GM12875 (cell line): Measurements from ENCODE around the gene NDUFB11.

Experiments
- H3K4me3 ChIP-seq: one replicate; pipeline ENCODE4 v1.5.1; 2011; ENCODE audit warnings: low read depth, low read length, control low read depth
- TF ChIP-seq, protein P1 (sequence below): IDR thresholded peaks from 2 replicates; pipeline ENCODE4 v1.5.1; 2011; ENCODE audit warnings: low read depth, mild to moderate bottlenecking, control low read depth, inconsistent platforms, low read length, moderate library complexity, borderline replicate concordance; ENCODE audit not compliant: insufficient read depth

Gene NDUFB11

DNA sequence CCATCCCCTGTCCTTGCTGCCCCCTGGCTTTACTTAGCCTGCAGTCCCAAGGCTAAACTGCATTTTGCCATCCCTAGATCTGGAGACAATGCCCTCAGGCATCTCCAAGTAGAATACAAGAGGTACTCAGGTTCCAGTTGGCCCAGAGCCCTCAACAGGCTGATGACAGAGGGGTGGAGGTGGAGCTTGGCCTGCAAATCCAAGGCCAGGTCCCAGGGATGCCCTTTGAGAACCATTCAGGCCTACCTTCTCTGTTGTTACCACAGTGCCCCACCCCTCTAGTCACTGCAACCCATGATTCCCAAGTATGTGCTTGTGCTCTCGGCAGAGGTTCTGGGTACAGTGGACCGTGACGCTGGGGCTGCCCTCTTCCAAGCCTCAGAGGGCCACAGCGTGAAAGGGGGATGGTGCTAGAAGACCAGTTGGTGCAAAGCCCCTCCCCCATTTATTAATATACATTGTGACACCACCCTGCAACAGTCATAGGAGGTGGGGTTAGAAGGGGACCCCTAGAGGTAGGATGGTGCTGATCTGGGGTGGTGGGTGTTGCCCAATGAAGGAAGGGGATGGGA lies 42.7 kb upstream of the NDUFB11 start:
- TF ChIP-seq, protein P1, sequence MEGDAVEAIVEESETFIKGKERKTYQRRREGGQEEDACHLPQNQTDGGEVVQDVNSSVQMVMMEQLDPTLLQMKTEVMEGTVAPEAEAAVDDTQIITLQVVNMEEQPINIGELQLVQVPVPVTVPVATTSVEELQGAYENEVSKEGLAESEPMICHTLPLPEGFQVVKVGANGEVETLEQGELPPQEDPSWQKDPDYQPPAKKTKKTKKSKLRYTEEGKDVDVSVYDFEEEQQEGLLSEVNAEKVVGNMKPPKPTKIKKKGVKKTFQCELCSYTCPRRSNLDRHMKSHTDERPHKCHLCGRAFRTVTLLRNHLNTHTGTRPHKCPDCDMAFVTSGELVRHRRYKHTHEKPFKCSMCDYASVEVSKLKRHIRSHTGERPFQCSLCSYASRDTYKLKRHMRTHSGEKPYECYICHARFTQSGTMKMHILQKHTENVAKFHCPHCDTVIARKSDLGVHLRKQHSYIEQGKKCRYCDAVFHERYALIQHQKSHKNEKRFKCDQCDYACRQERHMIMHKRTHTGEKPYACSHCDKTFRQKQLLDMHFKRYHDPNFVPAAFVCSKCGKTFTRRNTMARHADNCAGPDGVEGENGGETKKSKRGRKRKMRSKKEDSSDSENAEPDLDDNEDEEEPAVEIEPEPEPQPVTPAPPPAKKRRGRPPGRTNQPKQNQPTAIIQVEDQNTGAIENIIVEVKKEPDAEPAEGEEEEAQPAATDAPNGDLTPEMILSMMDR, result no peak
- H3K4me3 ChIP-seq, result no peak overlapping the region

- H3K4me3 ChIP-seq, result no peak overlapping the region
- TF ChIP-seq, protein P1, result no peak
These were observed 41.7 kb upstream of the NDUFB11 start for GRCh38 chrX:47186096-47186740.

DNA sequence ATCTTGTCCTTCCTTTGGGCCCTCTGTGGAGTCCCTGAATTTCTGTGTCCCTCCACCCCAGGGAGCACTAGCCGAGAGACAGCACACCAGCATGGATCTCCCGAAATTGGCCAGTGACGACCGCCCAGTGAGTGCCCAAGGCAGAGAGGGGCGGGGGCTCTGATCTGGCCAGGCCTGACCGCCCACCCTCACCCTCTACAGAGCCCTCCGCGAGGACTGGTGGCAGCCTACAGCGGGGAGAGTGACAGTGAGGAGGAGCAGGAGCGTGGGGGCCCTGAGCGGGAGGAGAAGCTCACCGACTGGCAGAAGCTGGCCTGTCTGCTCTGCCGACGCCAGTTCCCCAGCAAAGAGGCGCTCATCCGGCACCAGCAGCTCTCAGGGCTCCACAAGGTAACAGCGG lies 40.7 kb upstream of the NDUFB11 start:
- TF ChIP-seq, protein P1, result no peak
- H3K4me3 ChIP-seq, result no peak overlapping the region

- TF ChIP-seq, protein P1, result no peak
- no peak overlapping the region for H3K4me3 ChIP-seq
These were observed 40.0 kb upstream of the NDUFB11 start for GRCh38 chrX:47184486-47184885.

GRCh38 chrX:47182106-47182700 lies 37.7 kb upstream of the NDUFB11 start:
- TF ChIP-seq, protein P1, result no peak
- no peak overlapping the region for H3K4me3 ChIP-seq

- H3K4me3 ChIP-seq, result no peak overlapping the region
- TF ChIP-seq, protein P1, result no peak
These were observed 36.8 kb upstream of the NDUFB11 start for GRCh38 chrX:47181301-47181700.

- TF ChIP-seq, protein P1, result no peak
- H3K4me3 ChIP-seq, result no peak overlapping the region
These were observed 35.8 kb upstream of the NDUFB11 start for GRCh38 chrX:47180346-47180745.
